Vagina (tissue), 2 donors: Measurements from ENCODE around the gene ZNF644.

Source experiments
- POLR2A ChIP-seq, 2 donors: fragments of 450-650 bp; IDR thresholded peaks; one replicate each; pipeline ENCODE4 v1.6.1; 2017; ENCODE audit warnings: antibody characterized with exemption in 2 of 2, mild to moderate bottlenecking in 2 of 2, moderate library complexity in 2 of 2
- POLR2AphosphoS5 ChIP-seq, 2 donors: sonication (generic); formaldehyde crosslinking; IDR thresholded peaks; one replicate each; pipeline ENCODE4 v1.9.0; 2017; ENCODE audit warnings: antibody characterized with exemption in 2 of 2, mild to moderate bottlenecking in 2 of 2, low read depth in 1 of 2; ENCODE audit not compliant: insufficient read depth in 1 of 2
- TF ChIP-seq, protein P1 (sequence below), 3 experiments: fragments of 450-650 bp in 2 of 3; fragments of 200-600 bp in 1 of 3; sonication (generic) in 1 of 3; IDR thresholded peaks; one replicate each; pipeline ENCODE4 v1.5.1; 2017 to 2019; ENCODE audit warnings: antibody characterized with exemption in 3 of 3, mild to moderate bottlenecking in 2 of 3, moderate library complexity in 2 of 3

DNA sequence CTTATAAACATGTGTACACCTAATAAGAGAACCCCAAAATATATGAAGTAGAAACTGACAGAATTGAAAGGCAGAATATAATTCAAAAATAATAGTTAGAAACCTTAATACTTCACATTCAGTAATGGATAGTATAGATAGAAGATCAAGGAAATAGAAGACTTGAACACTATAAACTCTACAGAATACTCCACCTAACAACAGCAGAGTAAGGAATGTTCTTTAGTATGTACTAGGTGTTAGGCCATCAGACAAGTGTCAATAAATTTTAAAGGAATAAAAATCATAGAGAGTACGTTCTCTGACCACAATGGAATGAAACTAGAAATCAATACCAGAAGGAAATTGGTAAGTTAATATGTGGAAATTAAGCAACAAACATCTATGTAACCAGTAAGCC, 16.6 kb downstream of the ZNF644 start:
- TF ChIP-seq, protein P1, sequence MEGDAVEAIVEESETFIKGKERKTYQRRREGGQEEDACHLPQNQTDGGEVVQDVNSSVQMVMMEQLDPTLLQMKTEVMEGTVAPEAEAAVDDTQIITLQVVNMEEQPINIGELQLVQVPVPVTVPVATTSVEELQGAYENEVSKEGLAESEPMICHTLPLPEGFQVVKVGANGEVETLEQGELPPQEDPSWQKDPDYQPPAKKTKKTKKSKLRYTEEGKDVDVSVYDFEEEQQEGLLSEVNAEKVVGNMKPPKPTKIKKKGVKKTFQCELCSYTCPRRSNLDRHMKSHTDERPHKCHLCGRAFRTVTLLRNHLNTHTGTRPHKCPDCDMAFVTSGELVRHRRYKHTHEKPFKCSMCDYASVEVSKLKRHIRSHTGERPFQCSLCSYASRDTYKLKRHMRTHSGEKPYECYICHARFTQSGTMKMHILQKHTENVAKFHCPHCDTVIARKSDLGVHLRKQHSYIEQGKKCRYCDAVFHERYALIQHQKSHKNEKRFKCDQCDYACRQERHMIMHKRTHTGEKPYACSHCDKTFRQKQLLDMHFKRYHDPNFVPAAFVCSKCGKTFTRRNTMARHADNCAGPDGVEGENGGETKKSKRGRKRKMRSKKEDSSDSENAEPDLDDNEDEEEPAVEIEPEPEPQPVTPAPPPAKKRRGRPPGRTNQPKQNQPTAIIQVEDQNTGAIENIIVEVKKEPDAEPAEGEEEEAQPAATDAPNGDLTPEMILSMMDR (IDR thresholded peaks at IDR 0.05) = no peak
- TF ChIP-seq POLR2A (IDR thresholded peaks at IDR 0.05) (no peak), POLR2AphosphoS5 (IDR thresholded peaks at IDR 0.05; ENCODE audit: insufficient read depth in 1 of 2, low read depth in 1 of 2) (no peak)
